Liver (tissue), 9 donors: ENCODE measurements around the gene PAK1IP1. TPM values are rescaled to one million over a fixed set of nuclear protein-coding genes. Genes with fewer than 3 reads are reported as not detected.

Experiments used
- DNase-seq: peaks from one replicate; pipeline ENCODE4 v3.0.0-alpha.2; 2017; ENCODE audit warnings: low spot score
- H3K27ac ChIP-seq, 2 donors: one replicate each; pipeline ENCODE4 v1.7.0; 2013; ENCODE audit warnings: inconsistent platforms in 2 of 2, low read length in 2 of 2, control low read depth in 1 of 2, low read depth in 1 of 2, mild to moderate bottlenecking in 1 of 2
- H3K27me3 ChIP-seq, 4 donors: one replicate each; pipeline versions ENCODE4 v1.6.1 to v1.7.0; 2013; ENCODE audit warnings: low read length in 3 of 4, inconsistent platforms in 1 of 4, mild to moderate bottlenecking in 1 of 4, moderate library complexity in 1 of 4; ENCODE audit not compliant: control insufficient read depth in 4 of 4, insufficient read depth in 4 of 4
- H3K36me3 ChIP-seq, 4 donors: one replicate each; pipeline versions ENCODE4 v1.6.1 to v1.7.0; 2013; ENCODE audit warnings: low read length in 3 of 4, mild to moderate bottlenecking in 3 of 4, low read depth in 1 of 4, moderate library complexity in 1 of 4; ENCODE audit not compliant: control insufficient read depth in 4 of 4, insufficient read depth in 3 of 4
- H3K4me1 ChIP-seq, 4 donors: one replicate each; pipeline versions ENCODE4 v1.6.1 to v1.7.0; 2013; ENCODE audit warnings: low read length in 3 of 4, mild to moderate bottlenecking in 3 of 4, moderate library complexity in 1 of 4; ENCODE audit not compliant: control insufficient read depth in 4 of 4, insufficient read depth in 4 of 4
- H3K4me3 ChIP-seq, 3 donors: one replicate each; pipeline versions ENCODE4 v1.6.1 to v1.7.0; 2013; ENCODE audit warnings: low read length in 3 of 3, control low read depth in 1 of 3, low read depth in 1 of 3, mild to moderate bottlenecking in 1 of 3
- H3K9ac ChIP-seq, 2 donors: one replicate each; pipeline ENCODE4 v1.7.0; 2013; ENCODE audit warnings: low read length in 2 of 2, mild to moderate bottlenecking in 2 of 2, moderate library complexity in 2 of 2, control low read depth in 1 of 2, low read depth in 1 of 2
- H3K9me3 ChIP-seq, 4 donors: one replicate each; pipeline versions ENCODE4 v1.6.1 to v1.7.0; 2013; ENCODE audit warnings: low read length in 3 of 4; ENCODE audit not compliant: control insufficient read depth in 4 of 4
- ATF3 ChIP-seq: IDR thresholded peaks from 2 replicates; pipeline ENCODE4 v1.6.1; 2016; ENCODE audit warnings: antibody characterized with exemption
- EGR1 ChIP-seq, 2 donors: IDR thresholded peaks; 2 replicates each; pipeline ENCODE4 v1.6.1; 2016 to 2018; ENCODE audit warnings: antibody characterized with exemption in 2 of 2, low read depth in 2 of 2
- FOXA1 ChIP-seq: IDR thresholded peaks from 2 replicates; pipeline ENCODE4 v1.6.1; 2016; ENCODE audit warnings: antibody characterized with exemption
- FOXA2 ChIP-seq: IDR thresholded peaks from 2 replicates; pipeline ENCODE4 v1.6.1; 2016; ENCODE audit warnings: antibody characterized with exemption
- GABPA ChIP-seq, 2 donors: IDR thresholded peaks in 1 of 2; conservative IDR thresholded peaks in 1 of 2; 2 replicates each; pipeline ENCODE4 v1.6.1; 2016; ENCODE audit warnings: antibody characterized with exemption in 2 of 2, mild to moderate bottlenecking in 1 of 2, moderate library complexity in 1 of 2
- HNF4A ChIP-seq, 2 donors: conservative IDR thresholded peaks; 2 replicates each; pipeline ENCODE4 v1.6.1; 2016; ENCODE audit warnings: antibody characterized with exemption in 2 of 2, mild to moderate bottlenecking in 2 of 2
- HNF4G ChIP-seq: IDR thresholded peaks from 2 replicates; pipeline ENCODE4 v1.6.1; 2016; ENCODE audit warnings: antibody characterized with exemption
- JUND ChIP-seq, 2 donors: IDR thresholded peaks; 2 replicates each; pipeline ENCODE4 v1.6.1; 2016; ENCODE audit warnings: antibody characterized with exemption in 2 of 2
- MAX ChIP-seq: IDR thresholded peaks from 2 replicates; pipeline ENCODE4 v1.6.1; 2016; ENCODE audit warnings: antibody characterized with exemption
- NR2F2 ChIP-seq: IDR thresholded peaks from 2 replicates; pipeline ENCODE4 v1.6.1; 2016; ENCODE audit warnings: antibody characterized with exemption
- REST ChIP-seq: IDR thresholded peaks from 2 replicates; pipeline ENCODE4 v1.6.1; 2016; ENCODE audit warnings: antibody characterized with exemption, mild to moderate bottlenecking
- SP1 ChIP-seq: IDR thresholded peaks from 2 replicates; pipeline ENCODE4 v1.6.1; 2018; ENCODE audit warnings: antibody characterized with exemption, mild to moderate bottlenecking
- TAF1 ChIP-seq: conservative IDR thresholded peaks from 2 replicates; pipeline ENCODE4 v1.6.1; 2016; ENCODE audit warnings: antibody characterized with exemption, mild to moderate bottlenecking
- YY1 ChIP-seq: IDR thresholded peaks from 2 replicates; pipeline ENCODE4 v1.6.1; 2016; ENCODE audit warnings: antibody characterized with exemption, mild to moderate bottlenecking
- ZBTB33 ChIP-seq: IDR thresholded peaks from 2 replicates; pipeline ENCODE4 v1.6.1; 2016; ENCODE audit warnings: antibody characterized with exemption
- WGBS: extraction: QIAGEN DNeasy Blood & Tissue Kit; methylation state at CpG from one replicate; pipeline ENCODE4 v1.1.7; 2013; 5-methylcytosine and 5-hydroxymethylcytosine counted together
- polyA plus RNA-seq, 2 donors: library from polyadenylated mRNA; stranded (reverse) in 1 of 2; unstranded in 1 of 2; fragments of 200-250 nt in 1 of 2; fragments of >200 nt in 1 of 2; fragmentation: Nextera tagmentation in 1 of 2; extraction: Ambion mirVana in 1 of 2; gene quantifications; one replicate each; pipeline versions ENCODE4 v1.2.1 to v1.2.3, GENCODE V29; 2013 to 2015
- total RNA-seq, 2 donors: library from RNA; depleted of rRNA; stranded (reverse); fragments of >200 nt; gene quantifications; one replicate each; pipeline ENCODE4 v1.2.3, GENCODE V29; 2014
- donor health status: healthy.
- donor health status: healthy.
- donor health status: healthy.
- donor health status: healthy.
- donor health status: healthy.

Gene PAK1IP1
- total and polyA plus RNA-seq, 4 donors = 6.0 to 10.8 (median 7.7) TPM

GRCh38 chr6:10696655-10697054 is 1.9 kb downstream of the PAK1IP1 start:
- no peak overlapping the region for H3K9ac ChIP-seq
- 95% methylated on average over 4 of the region's 4 CpGs for WGBS
- no peak overlapping the region for H3K27ac ChIP-seq
- peaks cover 1 to 26% (median 16%) of the 10 kb centered on the region in 4 donors for H3K4me1 ChIP-seq
- no peak overlapping the region for H3K4me3 ChIP-seq
- no peak for TF ChIP-seq YY1
- TF ChIP-seq TAF1 = no peak
- no peak for TF ChIP-seq HNF4A (conservative IDR thresholded peaks at IDR 0.05)
- no peak for TF ChIP-seq MAX
- no peak for TF ChIP-seq GABPA (IDR thresholded peaks at IDR 0.05 in 1 of 2, conservative IDR thresholded peaks at IDR 0.05 in 1 of 2)
- no peak for TF ChIP-seq ATF3
- no peak for TF ChIP-seq ZBTB33
- TF ChIP-seq EGR1 (IDR thresholded peaks at IDR 0.05; ENCODE audit: low read depth in 2 of 2) = no peak
- no peak for TF ChIP-seq NR2F2
- TF ChIP-seq HNF4G = no peak
- TF ChIP-seq SP1 = no peak
- no peak for TF ChIP-seq JUND (IDR thresholded peaks at IDR 0.05)
- TF ChIP-seq FOXA1 = no peak
- TF ChIP-seq REST = no peak
- TF ChIP-seq FOXA2 = no peak
- peaks cover 0 to 2% (median 0%) of the 10 kb centered on the region in 4 donors for H3K9me3 ChIP-seq
- H3K27me3 ChIP-seq = no peaks in the 10 kb centered on the region
- DNase-seq = no peak
- H3K36me3 ChIP-seq = peaks cover 0 to 25% (median 6%) of the 10 kb centered on the region in 4 donors

GRCh38 chr6:10713962-10714361 is 19.2 kb downstream of the PAK1IP1 start:
- no peaks in the 10 kb centered on the region for H3K27me3 ChIP-seq
- H3K9me3 ChIP-seq = no peaks in the 10 kb centered on the region
- 91% methylated on average over 8 of the region's 8 CpGs for WGBS
- no peak overlapping the region for H3K4me3 ChIP-seq
- H3K36me3 ChIP-seq = peaks cover 0 to 4% (median 3%) of the 10 kb centered on the region in 4 donors
- H3K4me1 ChIP-seq = no peaks in the 10 kb centered on the region
- TF ChIP-seq HNF4G = no peak
- TF ChIP-seq EGR1 (IDR thresholded peaks at IDR 0.05; ENCODE audit: low read depth in 2 of 2) = no peak
- no peak for TF ChIP-seq MAX
- no peak for TF ChIP-seq HNF4A (conservative IDR thresholded peaks at IDR 0.05)
- no peak for TF ChIP-seq JUND (IDR thresholded peaks at IDR 0.05)
- TF ChIP-seq GABPA (IDR thresholded peaks at IDR 0.05 in 1 of 2, conservative IDR thresholded peaks at IDR 0.05 in 1 of 2) = no peak
- DNase-seq = no peak
- no peak overlapping the region for H3K27ac ChIP-seq
- no peak overlapping the region for H3K9ac ChIP-seq
